Measurements from ENCODE around the gene TYW1B. TPM values are rescaled to one million over a fixed set of nuclear protein-coding genes. Genes with fewer than 3 reads are reported as not detected.
A peak's percentile ranks its signal among the peaks of the same experiment; 100 is the strongest.
"Not testable (repeated sequence)": the region's sequence is repeated elsewhere in the genome, so short reads cannot be mapped to it uniquely, and the experiment has no call there.

The TYW1B gene
- total RNA-seq, 1 donor from 2014 or later: 2.3 TPM

GRCh38 chr7:72785166-72785955 lies 42.6 kb downstream of the TYW1B start:
- Mint-ChIP-seq H3K4me3 (ENCODE audit: unreplicated experiment) (no peak overlapping the region), H3K4me1 (ENCODE audit: unreplicated experiment) (peaks cover 16% of the 10 kb centered on the region), H3K36me3 (ENCODE audit: unreplicated experiment) (no peaks in the 10 kb centered on the region), H3K27ac (ENCODE audit: unreplicated experiment) (no peak overlapping the region), H3K9me3 (ENCODE audit: unreplicated experiment) (no peaks in the 10 kb centered on the region), H3K27me3 (ENCODE audit: unreplicated experiment) (no peaks in the 10 kb centered on the region)
- peak; percentile 46 for DNase-seq (ENCODE audit: extremely low spot score, unreplicated experiment)
- TF ChIP-seq, protein P1, sequence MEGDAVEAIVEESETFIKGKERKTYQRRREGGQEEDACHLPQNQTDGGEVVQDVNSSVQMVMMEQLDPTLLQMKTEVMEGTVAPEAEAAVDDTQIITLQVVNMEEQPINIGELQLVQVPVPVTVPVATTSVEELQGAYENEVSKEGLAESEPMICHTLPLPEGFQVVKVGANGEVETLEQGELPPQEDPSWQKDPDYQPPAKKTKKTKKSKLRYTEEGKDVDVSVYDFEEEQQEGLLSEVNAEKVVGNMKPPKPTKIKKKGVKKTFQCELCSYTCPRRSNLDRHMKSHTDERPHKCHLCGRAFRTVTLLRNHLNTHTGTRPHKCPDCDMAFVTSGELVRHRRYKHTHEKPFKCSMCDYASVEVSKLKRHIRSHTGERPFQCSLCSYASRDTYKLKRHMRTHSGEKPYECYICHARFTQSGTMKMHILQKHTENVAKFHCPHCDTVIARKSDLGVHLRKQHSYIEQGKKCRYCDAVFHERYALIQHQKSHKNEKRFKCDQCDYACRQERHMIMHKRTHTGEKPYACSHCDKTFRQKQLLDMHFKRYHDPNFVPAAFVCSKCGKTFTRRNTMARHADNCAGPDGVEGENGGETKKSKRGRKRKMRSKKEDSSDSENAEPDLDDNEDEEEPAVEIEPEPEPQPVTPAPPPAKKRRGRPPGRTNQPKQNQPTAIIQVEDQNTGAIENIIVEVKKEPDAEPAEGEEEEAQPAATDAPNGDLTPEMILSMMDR (IDR thresholded peaks at IDR 0.05): no peak

GRCh38 chr7:72783601-72784370 lies 44.2 kb downstream of the TYW1B start:
- not testable (repeated sequence) for H3K36me3 Mint-ChIP-seq (ENCODE audit: unreplicated experiment); H3K27me3 Mint-ChIP-seq (ENCODE audit: unreplicated experiment); H3K4me3 Mint-ChIP-seq (ENCODE audit: unreplicated experiment); H3K9me3 Mint-ChIP-seq (ENCODE audit: unreplicated experiment)
- Mint-ChIP-seq H3K27ac (ENCODE audit: unreplicated experiment) (peak overlapping the region; percentile 15), H3K4me1 (ENCODE audit: unreplicated experiment) (peaks cover 16% of the 10 kb centered on the region)
- DNase-seq (ENCODE audit: extremely low spot score, unreplicated experiment): peak; percentile 30

- TF ChIP-seq, protein P1 (IDR thresholded peaks at IDR 0.05): no peak
- H3K36me3 Mint-ChIP-seq (ENCODE audit: unreplicated experiment): no peaks in the 10 kb centered on the region
- H3K27ac Mint-ChIP-seq (ENCODE audit: unreplicated experiment): no peak overlapping the region
- H3K27me3 Mint-ChIP-seq (ENCODE audit: unreplicated experiment): no peaks in the 10 kb centered on the region
- H3K9me3 Mint-ChIP-seq (ENCODE audit: unreplicated experiment): no peaks in the 10 kb centered on the region
- no peak overlapping the region for H3K4me3 Mint-ChIP-seq (ENCODE audit: unreplicated experiment)
- peaks cover 16% of the 10 kb centered on the region for H3K4me1 Mint-ChIP-seq (ENCODE audit: unreplicated experiment)
- no peak for DNase-seq (ENCODE audit: extremely low spot score, unreplicated experiment)
These were observed 46.4 kb downstream of the TYW1B start for GRCh38 chr7:72781631-72782030.

GRCh38 chr7:72781161-72781560 lies 46.8 kb downstream of the TYW1B start:
- TF ChIP-seq, protein P1 (IDR thresholded peaks at IDR 0.05): no peak
- DNase-seq (ENCODE audit: extremely low spot score, unreplicated experiment): no peak
- no peaks in the 10 kb centered on the region for H3K9me3 Mint-ChIP-seq (ENCODE audit: unreplicated experiment)
- H3K36me3 Mint-ChIP-seq (ENCODE audit: unreplicated experiment): no peaks in the 10 kb centered on the region
- peaks cover 15% of the 10 kb centered on the region for H3K4me1 Mint-ChIP-seq (ENCODE audit: unreplicated experiment)
- no peaks in the 10 kb centered on the region for H3K27me3 Mint-ChIP-seq (ENCODE audit: unreplicated experiment)
- H3K4me3 Mint-ChIP-seq (ENCODE audit: unreplicated experiment): no peak overlapping the region
- no peak overlapping the region for H3K27ac Mint-ChIP-seq (ENCODE audit: unreplicated experiment)

GRCh38 chr7:72780289-72780894 lies 47.6 kb downstream of the TYW1B start:
- DNase-seq (ENCODE audit: extremely low spot score, unreplicated experiment); H3K36me3 Mint-ChIP-seq (ENCODE audit: unreplicated experiment); H3K27ac Mint-ChIP-seq (ENCODE audit: unreplicated experiment); H3K9me3 Mint-ChIP-seq (ENCODE audit: unreplicated experiment); H3K4me3 Mint-ChIP-seq (ENCODE audit: unreplicated experiment); H3K27me3 Mint-ChIP-seq (ENCODE audit: unreplicated experiment): not testable (repeated sequence)
- H3K4me1 Mint-ChIP-seq (ENCODE audit: unreplicated experiment): peaks cover 13% of the 10 kb centered on the region

DNA sequence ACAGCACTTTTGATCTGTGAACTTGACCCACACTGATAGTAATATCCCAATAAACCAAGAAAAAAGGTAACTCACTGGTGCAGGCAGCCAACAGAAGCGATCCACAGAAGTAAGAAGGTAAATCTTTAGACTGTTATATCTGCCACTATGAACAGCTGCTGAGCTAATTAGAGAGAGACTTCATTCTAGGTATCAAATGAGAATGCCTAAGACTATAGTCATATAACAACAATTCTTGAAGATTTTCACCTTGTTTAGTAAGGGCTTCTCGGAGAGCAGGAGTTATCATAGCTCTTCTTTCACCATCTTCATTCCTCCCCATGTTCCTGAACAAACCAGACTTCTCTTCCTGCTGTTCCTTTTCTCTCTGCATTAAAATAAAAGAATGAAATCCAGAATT lies 50.8 kb downstream of the TYW1B start:
- DNase-seq (ENCODE audit: extremely low spot score, unreplicated experiment); H3K4me1 Mint-ChIP-seq (ENCODE audit: unreplicated experiment); H3K27me3 Mint-ChIP-seq (ENCODE audit: unreplicated experiment); H3K9me3 Mint-ChIP-seq (ENCODE audit: unreplicated experiment); H3K4me3 Mint-ChIP-seq (ENCODE audit: unreplicated experiment); H3K27ac Mint-ChIP-seq (ENCODE audit: unreplicated experiment): not testable (repeated sequence)
- peaks cover 20% of the 10 kb centered on the region for H3K36me3 Mint-ChIP-seq (ENCODE audit: unreplicated experiment)

- H3K9me3 Mint-ChIP-seq (ENCODE audit: unreplicated experiment); H3K27ac Mint-ChIP-seq (ENCODE audit: unreplicated experiment); H3K4me3 Mint-ChIP-seq (ENCODE audit: unreplicated experiment); H3K27me3 Mint-ChIP-seq (ENCODE audit: unreplicated experiment); DNase-seq (ENCODE audit: extremely low spot score, unreplicated experiment); H3K4me1 Mint-ChIP-seq (ENCODE audit: unreplicated experiment): not testable (repeated sequence)
- peaks cover 24% of the 10 kb centered on the region for H3K36me3 Mint-ChIP-seq (ENCODE audit: unreplicated experiment)
These were observed 55.4 kb downstream of the TYW1B start for GRCh38 chr7:72772627-72773026.

DNA sequence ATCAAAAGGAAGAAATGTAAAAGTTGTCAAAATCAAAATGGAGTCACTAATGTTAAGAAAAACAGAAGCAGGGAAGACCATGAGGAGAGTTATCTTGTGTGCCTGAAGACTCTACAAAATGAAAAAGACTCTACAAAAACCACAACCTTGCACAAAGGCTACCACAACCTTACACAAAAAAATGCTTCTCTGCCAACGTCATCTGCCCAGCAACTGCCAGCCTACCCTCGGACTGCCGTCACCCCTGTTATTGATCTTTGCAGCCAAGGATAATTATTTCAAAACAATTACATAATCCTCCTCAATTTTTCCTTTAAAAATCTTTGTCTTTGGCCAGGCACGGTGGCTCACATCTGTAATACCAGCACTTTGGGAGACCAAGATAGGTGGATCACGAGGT lies 61.0 kb downstream of the TYW1B start:
- H3K27me3 Mint-ChIP-seq (ENCODE audit: unreplicated experiment); H3K27ac Mint-ChIP-seq (ENCODE audit: unreplicated experiment); DNase-seq (ENCODE audit: extremely low spot score, unreplicated experiment); H3K4me3 Mint-ChIP-seq (ENCODE audit: unreplicated experiment); H3K36me3 Mint-ChIP-seq (ENCODE audit: unreplicated experiment); H3K4me1 Mint-ChIP-seq (ENCODE audit: unreplicated experiment); H3K9me3 Mint-ChIP-seq (ENCODE audit: unreplicated experiment): not testable (repeated sequence)
